GM23338 (cell line): ENCODE results near the gene NTN1. TPM values are rescaled to one million over a fixed set of nuclear protein-coding genes. Genes with fewer than 3 reads are reported as not detected.

Experiments
- ATAC-seq: fragments of 200-7000 bp; cut with Tn5 transposase; 3 replicates; pipeline ENCODE4 v1.9.1; 2020
- DNase-seq: peaks from one replicate; pipeline ENCODE4 v3.0.0-alpha.2; 2015; ENCODE audit warnings: low spot score
- H2AFZ ChIP-seq: fragments of 200-600 bp; sonication (generic); 2 replicates; pipeline ENCODE4 v1.8.0; 2016; ENCODE audit warnings: antibody characterized with exemption, mild to moderate bottlenecking, moderate library complexity
- H3F3A ChIP-seq: fragments of 200-600 bp; sonication (generic); replicated peaks from 2 replicates; pipeline ENCODE4 v1.8.0; 2017; ENCODE audit warnings: antibody characterized with exemption, mixed run types, low read depth
- H3K27ac ChIP-seq: fragments of 200-600 bp; sonication (generic); 2 replicates; pipeline ENCODE4 v1.6.1; 2016; ENCODE audit warnings: low read depth
- H3K27me3 ChIP-seq: fragments of 200-600 bp; sonication (generic); 2 replicates; pipeline ENCODE4 v1.8.0; 2016; ENCODE audit warnings: mild to moderate bottlenecking, mixed run types, moderate library complexity; ENCODE audit not compliant: insufficient read depth
- H3K36me3 ChIP-seq: fragments of 200-600 bp; sonication (generic); 2 replicates; pipeline ENCODE4 v1.8.0; 2016; ENCODE audit warnings: mild to moderate bottlenecking; ENCODE audit not compliant: insufficient read depth
- H3K4me1 ChIP-seq: fragments of 200-600 bp; sonication (generic); 2 replicates; pipeline ENCODE4 v1.8.0; 2016; ENCODE audit warnings: mild to moderate bottlenecking, moderate library complexity; ENCODE audit not compliant: insufficient read depth
- H3K4me2 ChIP-seq: fragments of 200-600 bp; sonication (generic); 2 replicates; pipeline ENCODE4 v1.7.1; 2017; ENCODE audit warnings: mixed run types
- H3K4me3 ChIP-seq: fragments of 200-600 bp; sonication (generic); 2 replicates; pipeline ENCODE4 v1.6.1; 2016; ENCODE audit warnings: mixed run types
- H3K79me2 ChIP-seq: fragments of 200-600 bp; sonication (generic); replicated peaks from 2 replicates; pipeline ENCODE4 v1.8.0; 2017; ENCODE audit warnings: mild to moderate bottlenecking; ENCODE audit not compliant: insufficient read depth
- H3K9me2 ChIP-seq: fragments of 200-600 bp; sonication (generic); 2 replicates; pipeline ENCODE4 v1.8.0; 2017; ENCODE audit not compliant: insufficient read depth
- H4K20me1 ChIP-seq: fragments of 200-600 bp; sonication (generic); replicated peaks from 2 replicates; pipeline ENCODE4 v1.8.0; 2017; ENCODE audit warnings: mild to moderate bottlenecking; ENCODE audit not compliant: insufficient read depth
- H3K27ac Mint-ChIP-seq: 2 replicates; pipeline ENCODE4 v1.8.0; 2020; ENCODE audit warnings: inconsistent platforms, mild to moderate bottlenecking, moderate library complexity, mixed read lengths
- H3K27me3 Mint-ChIP-seq: 3 replicates; pipeline ENCODE4 v1.8.0; 2022; ENCODE audit warnings: low read depth, mild to moderate bottlenecking, moderate library complexity, mixed read lengths, inconsistent platforms; ENCODE audit not compliant: insufficient read depth, poor library complexity
- H3K36me3 Mint-ChIP-seq: 3 replicates; pipeline ENCODE4 v1.8.0; 2021; ENCODE audit warnings: low read depth, mild to moderate bottlenecking, inconsistent platforms, moderate library complexity, mixed read lengths
- H3K4me1 Mint-ChIP-seq: 3 replicates; pipeline ENCODE4 v1.8.0; 2020; ENCODE audit warnings: mild to moderate bottlenecking, inconsistent platforms, mixed read lengths
- H3K4me3 Mint-ChIP-seq: 3 replicates; pipeline ENCODE4 v1.8.0; 2021; ENCODE audit warnings: moderate library complexity, mild to moderate bottlenecking, inconsistent platforms, mixed read lengths
- H3K9me3 Mint-ChIP-seq: 3 replicates; pipeline ENCODE4 v1.8.0; 2020; ENCODE audit warnings: moderate library complexity, mild to moderate bottlenecking, inconsistent platforms, mixed read lengths
- CREB1 ChIP-seq: fragments of 250-450 bp; sonication (Bioruptor Pico); IDR thresholded peaks from 2 replicates; pipeline ENCODE4 v1.5.0; 2020; ENCODE audit warnings: low read depth, mild to moderate bottlenecking, moderate library complexity
- ETS1 ChIP-seq: IDR thresholded peaks from 2 replicates; pipeline ENCODE4 v1.6.1; 2016; ENCODE audit warnings: antibody characterized with exemption
- EZH2 ChIP-seq: fragments of 200-600 bp; sonication (generic); IDR thresholded peaks from one replicate; pipeline ENCODE4 v1.8.0; 2017; ENCODE audit warnings: antibody characterized with exemption, mild to moderate bottlenecking, low read depth; ENCODE audit not compliant: unreplicated experiment
- EZH2phosphoT487 ChIP-seq: fragments of 200-600 bp; sonication (generic); IDR thresholded peaks from one replicate; pipeline ENCODE4 v1.8.1; 2018; ENCODE audit warnings: antibody characterized with exemption; ENCODE audit not compliant: unreplicated experiment
- JUNB ChIP-seq: IDR thresholded peaks from one replicate; pipeline ENCODE4 v1.6.1; 2016; ENCODE audit warnings: antibody characterized with exemption; ENCODE audit not compliant: unreplicated experiment
- NANOG ChIP-seq: IDR thresholded peaks from 2 replicates; pipeline ENCODE4 v1.6.1; 2016; ENCODE audit warnings: antibody characterized with exemption, borderline replicate concordance
- POLR2AphosphoS5 ChIP-seq: IDR thresholded peaks from 2 replicates; pipeline ENCODE4 v1.6.1; 2016; ENCODE audit warnings: antibody characterized with exemption, low read depth
- STAT1 ChIP-seq: IDR thresholded peaks from one replicate; pipeline ENCODE4 v1.6.1; 2016; ENCODE audit warnings: antibody characterized with exemption; ENCODE audit not compliant: unreplicated experiment
- ZNF114 ChIP-seq: fragments of 250-450 bp; sonication (Bioruptor Pico); IDR thresholded peaks from 2 replicates; pipeline ENCODE4 v1.5.0; 2020; ENCODE audit warnings: mild to moderate bottlenecking, moderate library complexity
- ZNF331 ChIP-seq: fragments of 250-450 bp; sonication (Bioruptor Pico); IDR thresholded peaks from 2 replicates; pipeline ENCODE4 v1.5.0; 2020; ENCODE audit warnings: low read depth, mild to moderate bottlenecking, moderate library complexity
- ZNF462 ChIP-seq: fragments of 250-450 bp; sonication (Bioruptor Pico); IDR thresholded peaks from 2 replicates; pipeline ENCODE4 v1.5.0; 2020; ENCODE audit warnings: mild to moderate bottlenecking, moderate library complexity
- polyA plus RNA-seq: library from polyadenylated mRNA; unstranded; fragments of >200 nt; fragmentation: Nextera tagmentation; extraction: Ambion mirVana; gene quantifications from 2 replicates; pipeline ENCODE4 v1.2.1, GENCODE V29; 2016
- total RNA-seq: library from RNA; depleted of rRNA; stranded (reverse); fragments of >200 nt; shearing (Covaris generic); gene quantifications from 2 replicates; pipeline ENCODE4 v1.2.3, GENCODE V29; 2014
- TF ChIP-seq, protein P1 (sequence below), 2 experiments: fragments of 200-600 bp in 1 of 2; sonication (generic) in 1 of 2; conservative IDR thresholded peaks; 2 replicates each; pipeline versions ENCODE4 v1.5.1 to v1.6.1; 2016 to 2017; ENCODE audit warnings: antibody characterized with exemption in 2 of 2, low read depth in 2 of 2, mild to moderate bottlenecking in 2 of 2, moderate library complexity in 1 of 2

NTN1 gene
- total and polyA plus RNA-seq, 2 experiments from 2014 or later: 0.57 to 2.6 TPM

DNA sequence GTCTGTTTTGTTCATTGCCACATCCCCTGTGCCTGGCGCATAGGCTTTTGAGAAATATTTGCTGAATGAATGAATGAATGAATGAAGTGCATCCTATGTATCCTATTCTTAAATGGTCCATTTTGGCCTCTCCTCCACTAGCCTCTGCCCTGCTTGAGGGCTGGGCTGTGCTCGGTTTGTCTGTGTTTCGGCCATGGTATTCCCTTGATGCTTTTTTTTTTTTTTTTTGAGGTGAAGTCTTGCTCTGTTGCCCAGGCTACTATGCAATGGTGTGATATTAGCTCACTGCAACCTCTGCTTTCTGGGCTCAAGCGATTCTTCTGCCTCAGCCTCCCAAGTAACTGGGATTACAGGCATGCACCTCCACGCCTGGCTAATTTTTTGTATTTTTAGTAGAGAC, 110.1 kb downstream of the NTN1 start (continued):
- TF ChIP-seq, protein P1, sequence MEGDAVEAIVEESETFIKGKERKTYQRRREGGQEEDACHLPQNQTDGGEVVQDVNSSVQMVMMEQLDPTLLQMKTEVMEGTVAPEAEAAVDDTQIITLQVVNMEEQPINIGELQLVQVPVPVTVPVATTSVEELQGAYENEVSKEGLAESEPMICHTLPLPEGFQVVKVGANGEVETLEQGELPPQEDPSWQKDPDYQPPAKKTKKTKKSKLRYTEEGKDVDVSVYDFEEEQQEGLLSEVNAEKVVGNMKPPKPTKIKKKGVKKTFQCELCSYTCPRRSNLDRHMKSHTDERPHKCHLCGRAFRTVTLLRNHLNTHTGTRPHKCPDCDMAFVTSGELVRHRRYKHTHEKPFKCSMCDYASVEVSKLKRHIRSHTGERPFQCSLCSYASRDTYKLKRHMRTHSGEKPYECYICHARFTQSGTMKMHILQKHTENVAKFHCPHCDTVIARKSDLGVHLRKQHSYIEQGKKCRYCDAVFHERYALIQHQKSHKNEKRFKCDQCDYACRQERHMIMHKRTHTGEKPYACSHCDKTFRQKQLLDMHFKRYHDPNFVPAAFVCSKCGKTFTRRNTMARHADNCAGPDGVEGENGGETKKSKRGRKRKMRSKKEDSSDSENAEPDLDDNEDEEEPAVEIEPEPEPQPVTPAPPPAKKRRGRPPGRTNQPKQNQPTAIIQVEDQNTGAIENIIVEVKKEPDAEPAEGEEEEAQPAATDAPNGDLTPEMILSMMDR (conservative IDR thresholded peaks at IDR 0.05; ENCODE audit: low read depth in 2 of 2): no peak
- no peak for TF ChIP-seq ZNF331 (CRISPR knock-in tag)

GRCh38 chr17:9132291-9132690, 111.0 kb downstream of the NTN1 start:
- H3K27ac Mint-ChIP-seq: no peak overlapping the region
- no peaks in the 10 kb centered on the region for H3K4me1 ChIP-seq
- H3K4me1 Mint-ChIP-seq: no peaks in the 10 kb centered on the region
- H3K27ac ChIP-seq: no peak overlapping the region
- ATAC-seq (no peak), DNase-seq (no peak)
- H3K9me3 Mint-ChIP-seq: no peaks in the 10 kb centered on the region
- no peak overlapping the region for H3K4me2 ChIP-seq
- H3K4me3 Mint-ChIP-seq: no peak overlapping the region
- H4K20me1 ChIP-seq: no peaks in the 10 kb centered on the region
- H3K36me3 Mint-ChIP-seq: no peaks in the 10 kb centered on the region
- H3K27me3 Mint-ChIP-seq: peaks cover 14% of the 10 kb centered on the region
- H3K79me2 ChIP-seq: no peaks in the 10 kb centered on the region
- no peaks in the 10 kb centered on the region for H3K27me3 ChIP-seq
- no peaks in the 10 kb centered on the region for H3K9me2 ChIP-seq
- no peaks in the 10 kb centered on the region for H3K36me3 ChIP-seq
- no peaks in the 10 kb centered on the region for H3F3A ChIP-seq
- H3K4me3 ChIP-seq: no peak overlapping the region
- no peak overlapping the region for H2AFZ ChIP-seq
- TF ChIP-seq STAT1 (no peak), ZNF114 (no peak), JUNB (no peak), ETS1 (no peak), NANOG (no peak), ZNF462 (CRISPR knock-in tag) (no peak), ZNF331 (CRISPR knock-in tag) (no peak), CREB1 (no peak), EZH2phosphoT487 (no peak), EZH2 (no peak), POLR2AphosphoS5 (no peak)
- TF ChIP-seq, protein P1 (conservative IDR thresholded peaks at IDR 0.05; ENCODE audit: low read depth in 2 of 2): no peak
